Esophagus muscularis mucosa (tissue), 4 donors: ENCODE results near the gene INTS6L.

ENCODE experiments used
- CTCF ChIP-seq, 3 experiments: fragments of 200-600 bp in 2 of 3; fragments of 450-650 bp in 1 of 3; sonication (generic) in 2 of 3; IDR thresholded peaks; one replicate each; pipeline ENCODE4 v1.5.1; 2017 to 2019; ENCODE audit warnings: antibody characterized with exemption in 3 of 3, mild to moderate bottlenecking in 2 of 3, moderate library complexity in 1 of 3
- EP300 ChIP-seq: sonication (generic); formaldehyde crosslinking; IDR thresholded peaks from one replicate; pipeline ENCODE4 v1.6.1; 2017; ENCODE audit warnings: antibody characterized with exemption
- POLR2A ChIP-seq: fragments of 450-650 bp; IDR thresholded peaks from one replicate; pipeline ENCODE4 v1.6.1; 2017; ENCODE audit warnings: antibody characterized with exemption, moderate library complexity, mild to moderate bottlenecking, low read depth
- POLR2AphosphoS5 ChIP-seq, 2 donors: sonication (generic); formaldehyde crosslinking; IDR thresholded peaks; one replicate each; pipeline ENCODE4 v1.6.1; 2017; ENCODE audit warnings: antibody characterized with exemption in 2 of 2

- TF ChIP-seq POLR2A (no peak), POLR2AphosphoS5 (IDR thresholded peaks at IDR 0.05) (no peak), CTCF (IDR thresholded peaks at IDR 0.05) (no peak), EP300 (no peak)
Observed at GRCh38 chrX:135520022-135520552, 373 bp upstream of the INTS6L start.
